Neural progenitor cell (in vitro differentiated cells): Measurements from ENCODE around the gene SIPA1.

ENCODE experiments used
- CTCF ChIP-seq: fragments of 200-600 bp; sonication (generic); IDR thresholded peaks from 2 replicates; pipeline ENCODE4 v1.5.1; 2017; ENCODE audit warnings: antibody characterized with exemption, mild to moderate bottlenecking
- EZH2 ChIP-seq: fragments of 200-600 bp; sonication (generic); IDR thresholded peaks from 2 replicates; pipeline ENCODE4 v1.6.1; 2017; ENCODE audit warnings: antibody characterized with exemption, mild to moderate bottlenecking, moderate library complexity

GRCh38 chr11:65606876-65607613, 30.9 kb upstream of the SIPA1 start:
- TF ChIP-seq CTCF (no peak), EZH2 (no peak)
